Loucy (cell line): ENCODE results near the gene LSR.

Experiments
- CTCF ChIP-seq: fragments of 200-600 bp; sonication (generic); conservative IDR thresholded peaks from 2 replicates; pipeline ENCODE4 v1.5.1; 2014; ENCODE audit warnings: mild to moderate bottlenecking, antibody characterized with exemption, low read length
- EZH2phosphoT487 ChIP-seq: fragments of 200-600 bp; IDR thresholded peaks from 2 replicates; pipeline ENCODE4 v1.6.1; 2018; ENCODE audit warnings: antibody characterized with exemption, mild to moderate bottlenecking, moderate library complexity, borderline replicate concordance

DNA sequence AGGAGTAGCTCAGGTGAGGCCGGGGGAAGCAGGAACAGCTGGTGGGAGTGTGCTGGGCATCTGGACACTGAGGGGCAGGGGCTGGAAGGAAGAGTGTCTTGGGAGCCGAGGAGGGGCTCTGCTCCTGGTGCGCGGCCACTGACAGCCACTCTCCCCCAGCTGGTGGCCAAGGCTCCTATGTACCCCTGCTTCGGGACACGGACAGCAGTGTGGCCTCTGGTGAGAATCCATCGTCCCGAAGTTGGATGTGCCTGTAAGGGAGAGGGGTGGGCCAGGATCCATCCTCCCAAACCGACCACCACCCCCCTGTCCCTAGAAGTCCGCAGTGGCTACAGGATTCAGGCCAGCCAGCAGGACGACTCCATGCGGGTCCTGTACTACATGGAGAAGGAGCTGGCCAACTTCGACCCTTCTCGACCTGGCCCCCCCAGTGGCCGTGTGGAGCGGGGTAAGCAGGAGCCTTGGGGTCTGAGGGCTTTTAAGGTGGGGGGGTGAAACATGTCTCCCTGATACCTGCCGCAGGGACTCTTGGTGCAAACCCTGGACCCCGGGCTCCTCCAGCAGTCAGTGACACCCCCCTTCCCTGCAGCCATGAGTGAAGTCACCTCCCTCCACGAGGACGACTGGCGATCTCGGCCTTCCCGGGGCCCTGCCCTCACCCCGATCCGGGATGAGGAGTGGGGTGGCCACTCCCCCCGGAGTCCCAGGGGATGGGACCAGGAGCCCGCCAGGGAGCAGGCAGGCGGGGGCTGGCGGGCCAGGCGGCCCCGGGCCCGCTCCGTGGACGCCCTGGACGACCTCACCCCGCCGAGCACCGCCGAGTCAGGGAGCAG is 17.9 kb downstream of the LSR start:
- TF ChIP-seq CTCF: no peak
- no peak for TF ChIP-seq EZH2phosphoT487
